ENCODE results near the gene WDR72.

WDR72 gene

DNA sequence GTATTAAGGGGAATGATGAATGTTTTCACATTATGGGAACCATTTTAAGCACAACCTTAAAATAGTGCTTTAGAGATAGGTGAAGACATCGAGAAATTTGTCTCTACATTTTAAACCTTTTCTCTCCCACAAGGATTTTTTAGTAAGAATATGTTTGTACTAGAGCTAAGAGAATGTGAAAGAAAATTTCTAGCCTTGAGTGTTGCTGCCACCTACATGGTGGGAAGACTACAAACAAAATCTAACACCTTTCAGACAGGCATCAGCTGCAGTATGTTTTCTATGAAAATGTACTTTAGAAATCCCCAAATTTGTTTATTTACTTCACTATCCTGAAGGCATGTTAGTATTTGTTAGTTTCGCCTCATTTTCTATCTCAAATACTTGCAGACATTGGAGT lies 247.4 kb downstream of the WDR72 start:
- Histone ChIP-seq H3K27me3 (ENCODE audit: insufficient read depth, insufficient read length) (no peaks in the 10 kb centered on the region), H3K9ac (ENCODE audit: insufficient read length, low read depth) (no peak overlapping the region), H3K9me3 (ENCODE audit: insufficient read depth, low read length) (no peaks in the 10 kb centered on the region), H3K36me3 (ENCODE audit: insufficient read depth, insufficient read length, low read length) (no peaks in the 10 kb centered on the region), H3K4me1 (ENCODE audit: insufficient read depth, insufficient read length) (no peaks in the 10 kb centered on the region), H3K4me3 (ENCODE audit: insufficient read length, low read depth) (no peak overlapping the region)
- TF ChIP-seq ZNF274 (IDR thresholded peaks at IDR 0.05; ENCODE audit: low read depth, low read length): no peak
- no peak for TF ChIP-seq SUZ12 (IDR thresholded peaks at IDR 0.05; ENCODE audit: extremely low read depth, insufficient read depth, insufficient read length)
- TF ChIP-seq YY1 (IDR thresholded peaks at IDR 0.05; ENCODE audit: insufficient read depth, insufficient read length): no peak
- DNase-seq (ENCODE audit: low read depth, low spot score): no peak

DNA sequence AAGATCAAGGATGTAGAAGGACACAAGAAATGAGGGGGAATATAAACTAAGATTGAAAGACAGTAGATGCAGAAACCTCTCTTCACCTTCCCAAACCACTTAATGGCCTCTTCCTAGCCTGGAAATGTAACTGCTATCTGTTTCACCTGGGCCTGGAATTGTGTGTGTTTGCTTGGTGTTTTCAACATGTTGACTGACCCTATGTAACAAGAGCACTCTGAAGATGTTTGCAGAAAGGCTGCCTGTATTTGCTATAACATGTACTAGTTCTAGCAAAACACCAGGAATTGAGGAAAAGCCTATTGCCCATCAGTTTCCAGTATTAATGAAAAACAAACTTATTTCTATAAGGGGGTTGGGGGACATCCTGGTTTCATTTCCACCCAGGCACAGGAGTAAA lies 248.3 kb downstream of the WDR72 start:
- Histone ChIP-seq H3K9me3 (ENCODE audit: insufficient read depth, low read length) (no peaks in the 10 kb centered on the region), H3K27me3 (ENCODE audit: insufficient read depth, insufficient read length) (no peaks in the 10 kb centered on the region), H3K9ac (ENCODE audit: insufficient read length, low read depth) (no peak overlapping the region), H3K4me3 (ENCODE audit: insufficient read length, low read depth) (no peak overlapping the region), H3K36me3 (ENCODE audit: insufficient read depth, insufficient read length, low read length) (no peaks in the 10 kb centered on the region), H3K4me1 (ENCODE audit: insufficient read depth, insufficient read length) (no peaks in the 10 kb centered on the region)
- no peak for DNase-seq (ENCODE audit: low read depth, low spot score)
- TF ChIP-seq ZNF274 (IDR thresholded peaks at IDR 0.05; ENCODE audit: low read depth, low read length) (no peak), YY1 (IDR thresholded peaks at IDR 0.05; ENCODE audit: insufficient read depth, insufficient read length) (no peak), SUZ12 (IDR thresholded peaks at IDR 0.05; ENCODE audit: extremely low read depth, insufficient read depth, insufficient read length) (no peak)

DNA sequence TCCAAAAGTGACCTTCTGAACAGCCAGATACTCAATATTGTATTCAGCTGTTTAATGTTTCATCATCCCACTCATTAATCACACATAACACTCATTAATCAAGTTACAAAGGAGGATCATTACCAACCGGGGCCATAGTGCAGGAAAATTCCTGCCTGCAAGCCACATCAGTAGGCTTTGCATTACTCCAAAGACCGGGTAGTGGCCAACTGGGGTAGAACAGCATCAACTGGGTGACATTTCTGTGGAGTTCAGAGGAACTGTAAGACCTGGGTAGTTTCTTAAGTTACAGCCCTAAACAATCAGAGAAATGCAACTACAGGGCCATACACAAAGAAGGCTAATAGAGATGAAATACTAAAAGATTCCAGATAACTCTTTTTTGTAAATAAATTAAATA lies 253.1 kb downstream of the WDR72 start:
- no peaks in the 10 kb centered on the region for H3K36me3 ChIP-seq (ENCODE audit: insufficient read depth, insufficient read length, low read length)

DNA sequence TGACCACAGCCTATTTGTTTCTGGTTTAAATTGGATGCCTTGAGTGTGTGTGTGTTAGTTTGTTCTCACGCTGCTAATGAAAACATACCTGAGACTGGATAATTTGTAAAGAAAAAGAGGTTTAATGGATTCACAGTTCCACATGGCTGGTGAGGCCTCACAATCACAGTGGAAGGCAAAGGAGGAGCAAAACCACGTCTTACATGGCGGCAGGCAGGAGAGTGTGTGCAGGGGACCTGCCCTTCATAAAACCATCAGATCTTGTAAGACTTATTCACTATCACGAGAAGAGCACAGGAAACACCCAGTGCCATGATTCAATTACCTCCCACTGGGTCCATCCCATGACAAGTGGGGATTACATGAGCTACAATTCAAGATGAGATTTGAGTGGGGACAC lies 260.5 kb downstream of the WDR72 start:
- DNase-seq (ENCODE audit: low read depth, low spot score): no peak
- H3K4me3 ChIP-seq (ENCODE audit: insufficient read length, low read depth): no peak overlapping the region
- H3K36me3 ChIP-seq (ENCODE audit: insufficient read depth, insufficient read length, low read length): no peaks in the 10 kb centered on the region
- H3K9ac ChIP-seq (ENCODE audit: insufficient read length, low read depth): no peak overlapping the region
- no peaks in the 10 kb centered on the region for H3K9me3 ChIP-seq (ENCODE audit: insufficient read depth, low read length)
- H3K27me3 ChIP-seq (ENCODE audit: insufficient read depth, insufficient read length): no peaks in the 10 kb centered on the region
- no peaks in the 10 kb centered on the region for H3K4me1 ChIP-seq (ENCODE audit: insufficient read depth, insufficient read length)
- no peak for TF ChIP-seq SUZ12 (IDR thresholded peaks at IDR 0.05; ENCODE audit: extremely low read depth, insufficient read depth, insufficient read length)
- TF ChIP-seq YY1 (IDR thresholded peaks at IDR 0.05; ENCODE audit: insufficient read depth, insufficient read length): no peak
- no peak for TF ChIP-seq ZNF274 (IDR thresholded peaks at IDR 0.05; ENCODE audit: low read depth, low read length)

More for the DNA sequence above, 253.1 kb downstream of the WDR72 start:
- TF ChIP-seq SUZ12 (IDR thresholded peaks at IDR 0.05; ENCODE audit: extremely low read depth, insufficient read depth, insufficient read length): no peak
- no peak for TF ChIP-seq ZNF274 (IDR thresholded peaks at IDR 0.05; ENCODE audit: low read depth, low read length)
- TF ChIP-seq YY1 (IDR thresholded peaks at IDR 0.05; ENCODE audit: insufficient read depth, insufficient read length): no peak
- Histone ChIP-seq H3K9me3 (ENCODE audit: insufficient read depth, low read length) (no peaks in the 10 kb centered on the region), H3K4me1 (ENCODE audit: insufficient read depth, insufficient read length) (no peaks in the 10 kb centered on the region), H3K4me3 (ENCODE audit: insufficient read length, low read depth) (no peak overlapping the region), H3K27me3 (ENCODE audit: insufficient read depth, insufficient read length) (no peaks in the 10 kb centered on the region), H3K9ac (ENCODE audit: insufficient read length, low read depth) (no peak overlapping the region)
- no peak for DNase-seq (ENCODE audit: low read depth, low spot score)

DNA sequence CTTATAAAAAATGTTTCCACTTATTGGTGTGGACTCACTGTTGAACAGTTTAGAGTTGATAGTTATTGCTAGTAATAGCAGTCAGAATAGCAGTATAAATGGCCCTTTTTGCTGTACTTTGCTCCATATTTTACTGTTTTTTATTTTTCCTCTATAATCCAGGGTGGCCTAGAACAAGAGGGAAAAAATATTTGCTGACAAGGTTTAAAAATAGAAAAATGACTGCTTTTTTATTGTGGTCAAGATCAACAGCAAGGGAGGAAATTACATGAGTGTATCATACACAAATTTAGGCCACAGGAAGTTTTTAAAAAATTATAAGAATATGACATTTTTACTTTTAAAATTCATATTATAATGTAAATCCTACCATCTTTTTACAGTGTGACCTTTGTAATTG lies 269.1 kb downstream of the WDR72 start:
- no peak overlapping the region for H3K9ac ChIP-seq (ENCODE audit: insufficient read length, low read depth)
- no peaks in the 10 kb centered on the region for H3K36me3 ChIP-seq (ENCODE audit: insufficient read depth, insufficient read length, low read length)
- no peaks in the 10 kb centered on the region for H3K9me3 ChIP-seq (ENCODE audit: insufficient read depth, low read length)
- H3K27me3 ChIP-seq (ENCODE audit: insufficient read depth, insufficient read length): no peaks in the 10 kb centered on the region
- no peak overlapping the region for H3K4me3 ChIP-seq (ENCODE audit: insufficient read length, low read depth)
- no peaks in the 10 kb centered on the region for H3K4me1 ChIP-seq (ENCODE audit: insufficient read depth, insufficient read length)
- DNase-seq (ENCODE audit: low read depth, low spot score): no peak
- TF ChIP-seq ZNF274 (IDR thresholded peaks at IDR 0.05; ENCODE audit: low read depth, low read length) (no peak), SUZ12 (IDR thresholded peaks at IDR 0.05; ENCODE audit: extremely low read depth, insufficient read depth, insufficient read length) (no peak), YY1 (IDR thresholded peaks at IDR 0.05; ENCODE audit: insufficient read depth, insufficient read length) (no peak)

DNA sequence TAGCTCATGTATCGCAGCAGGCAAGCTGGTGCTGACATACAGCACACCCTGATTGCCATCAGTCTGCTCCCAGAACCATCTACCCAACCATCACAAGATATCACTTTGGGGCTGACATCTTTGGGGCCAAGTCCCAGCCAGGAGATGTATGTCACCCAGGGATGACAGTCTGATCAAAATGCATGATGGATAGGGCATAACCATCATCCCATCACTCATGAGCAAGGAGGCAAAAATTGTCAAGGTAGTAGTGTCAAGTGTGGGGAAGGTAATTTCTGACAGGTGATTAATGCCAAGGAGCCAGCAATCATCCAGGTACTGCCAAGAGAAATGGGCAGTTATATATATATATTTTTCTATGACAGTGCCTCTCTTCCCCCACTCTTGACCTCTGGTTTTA lies 277.4 kb downstream of the WDR72 start:
- DNase-seq (ENCODE audit: low read depth, low spot score): no peak
- H3K27me3 ChIP-seq (ENCODE audit: insufficient read depth, insufficient read length): no peaks in the 10 kb centered on the region
- no peak overlapping the region for H3K4me3 ChIP-seq (ENCODE audit: insufficient read length, low read depth)
- TF ChIP-seq SUZ12 (IDR thresholded peaks at IDR 0.05; ENCODE audit: extremely low read depth, insufficient read depth, insufficient read length) (no peak), ZNF274 (IDR thresholded peaks at IDR 0.05; ENCODE audit: low read depth, low read length) (no peak), YY1 (IDR thresholded peaks at IDR 0.05; ENCODE audit: insufficient read depth, insufficient read length) (no peak)
- no peak overlapping the region for H3K9ac ChIP-seq (ENCODE audit: insufficient read length, low read depth)
- no peaks in the 10 kb centered on the region for H3K9me3 ChIP-seq (ENCODE audit: insufficient read depth, low read length)
- H3K4me1 ChIP-seq (ENCODE audit: insufficient read depth, insufficient read length): no peaks in the 10 kb centered on the region
- no peaks in the 10 kb centered on the region for H3K36me3 ChIP-seq (ENCODE audit: insufficient read depth, insufficient read length, low read length)

DNA sequence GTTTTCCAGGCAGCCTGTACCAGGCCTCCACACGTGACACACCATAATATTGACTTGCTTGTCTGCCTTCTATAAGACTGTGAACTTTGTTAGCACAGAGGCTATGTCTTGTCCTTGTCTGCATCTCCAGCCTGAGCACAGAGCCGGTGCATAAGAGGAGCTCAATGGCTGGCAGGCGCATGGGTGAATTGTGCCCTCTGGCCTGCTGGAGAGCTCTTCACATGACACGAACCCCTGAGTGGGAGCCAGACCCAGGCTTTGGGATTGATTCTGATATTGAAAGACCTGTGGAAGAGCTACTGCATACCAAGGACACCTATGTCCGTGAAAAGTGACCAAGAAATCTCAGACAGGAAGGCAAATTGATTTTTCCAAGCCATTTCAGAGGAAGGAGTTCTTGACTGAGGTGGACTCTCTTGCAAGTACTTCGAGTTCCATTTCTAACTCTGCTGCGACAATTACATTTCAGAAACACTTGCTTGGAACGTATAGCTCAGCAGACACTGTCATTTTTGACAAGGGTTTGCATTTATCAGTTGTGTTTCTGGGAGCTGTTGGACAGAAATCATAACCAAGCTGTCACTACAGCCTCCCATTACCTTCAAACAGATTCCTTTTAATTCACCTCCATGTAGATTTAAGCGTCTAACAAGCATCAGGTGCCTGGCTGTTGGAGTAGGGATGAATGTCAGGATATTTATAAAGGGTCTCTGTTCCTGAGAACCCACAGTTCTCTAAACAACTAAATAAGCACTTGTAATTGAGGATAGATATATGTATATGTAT lies 281.3 kb downstream of the WDR72 start:
- H3K4me1 ChIP-seq (ENCODE audit: insufficient read depth, insufficient read length): no peaks in the 10 kb centered on the region
- no peaks in the 10 kb centered on the region for H3K27me3 ChIP-seq (ENCODE audit: insufficient read depth, insufficient read length)
- no peak overlapping the region for H3K9ac ChIP-seq (ENCODE audit: insufficient read length, low read depth)
- no peak for DNase-seq (ENCODE audit: low read depth, low spot score)
- no peaks in the 10 kb centered on the region for H3K9me3 ChIP-seq (ENCODE audit: insufficient read depth, low read length)
- H3K4me3 ChIP-seq (ENCODE audit: insufficient read length, low read depth): no peak overlapping the region
- no peaks in the 10 kb centered on the region for H3K36me3 ChIP-seq (ENCODE audit: insufficient read depth, insufficient read length, low read length)
- TF ChIP-seq SUZ12 (IDR thresholded peaks at IDR 0.05; ENCODE audit: extremely low read depth, insufficient read depth, insufficient read length) (no peak), YY1 (IDR thresholded peaks at IDR 0.05; ENCODE audit: insufficient read depth, insufficient read length) (no peak), ZNF274 (IDR thresholded peaks at IDR 0.05; ENCODE audit: low read depth, low read length) (no peak)

Data from NT2/D1 (cell line).